K562 (cell line): ENCODE results near the gene NOD2.

Source experiments
- ARHGAP35 ChIP-seq: fragments of 450-650 bp; IDR thresholded peaks from 2 replicates; pipeline ENCODE4 v1.6.1; 2018; ENCODE audit not compliant: partially characterized antibody
- ARID2 ChIP-seq: fragments of 450-650 bp; IDR thresholded peaks from 2 replicates; pipeline ENCODE4 v1.6.1; 2017; ENCODE audit warnings: antibody characterized with exemption, mild to moderate bottlenecking
- CTCF ChIP-seq, 3 experiments: IDR thresholded peaks in 2 of 3; conservative IDR thresholded peaks in 1 of 3; 2 replicates each; pipeline ENCODE4 v1.5.1; 2011 to 2012; ENCODE audit warnings: low read length in 3 of 3, mild to moderate bottlenecking in 3 of 3, control low read depth in 2 of 3, improper control_type of control experiment in 1 of 3, inconsistent platforms in 1 of 3, low read depth in 1 of 3, mixed read lengths in 1 of 3, moderate library complexity in 1 of 3; ENCODE audit not compliant: insufficient read depth in 2 of 3
- ELK1 ChIP-seq: sonication (generic); formaldehyde crosslinking; IDR thresholded peaks from 2 replicates; pipeline ENCODE4 v1.8.1; 2022; ENCODE audit warnings: missing genetic modification reagents
- NR2C2 ChIP-seq, 2 experiments: fragments of 200-800 bp in 1 of 2; sonication (Bioruptor generic) in 1 of 2; sonication (generic) in 1 of 2; formaldehyde crosslinking in 1 of 2; IDR thresholded peaks; 2 replicates each; pipeline versions ENCODE4 v1.6.1 to v1.8.0; 2016 to 2022; ENCODE audit warnings: mild to moderate bottlenecking in 1 of 2, missing compliant biosample characterization in 1 of 2, missing genetic modification characterization in 1 of 2, missing genetic modification reagents in 1 of 2
- PATZ1 ChIP-seq: fragments of 250-450 bp; sonication (Bioruptor Pico); IDR thresholded peaks from 2 replicates; pipeline ENCODE4 v1.5.0; 2020; ENCODE audit warnings: mild to moderate bottlenecking, borderline replicate concordance
- PTBP1 ChIP-seq: fragments of 200-400 bp; formaldehyde crosslinking; IDR thresholded peaks from 2 replicates; pipeline ENCODE4 v1.6.1; 2017; ENCODE audit warnings: low read depth, low read length
- ZNF407 ChIP-seq: fragments of 450-650 bp; IDR thresholded peaks from 2 replicates; pipeline ENCODE4 v1.6.1; 2016; ENCODE audit warnings: low read depth

- no peak for TF ChIP-seq ARID2
- TF ChIP-seq PATZ1 (CRISPR knock-in tag): no peak
- TF ChIP-seq CTCF (IDR thresholded peaks at IDR 0.05 in 2 of 3, conservative IDR thresholded peaks at IDR 0.05 in 1 of 3; ENCODE audit: insufficient read depth in 2 of 3, low read depth in 1 of 3, low read length in 3 of 3): no peak
- no peak for TF ChIP-seq ARHGAP35
- TF ChIP-seq ZNF407: no peak
- TF ChIP-seq ELK1 (CRISPR knock-in tag): no peak
- TF ChIP-seq PTBP1: no peak
- no peak for TF ChIP-seq NR2C2 (CRISPR knock-in tag; IDR thresholded peaks at IDR 0.05)
- no peak; the same call in 1 of the 2 replicates for TF ChIP-seq NR2C2 (tag; IDR thresholded peaks at IDR 0.05)
Measured at GRCh38 chr16:50699326-50700159, 6.1 kb downstream of the NOD2 start.
